Measurements from ENCODE around the gene MDK. TPM values are rescaled to one million over a fixed set of nuclear protein-coding genes. Genes with fewer than 3 reads are reported as not detected.

MDK gene
- total and polyA plus RNA-seq, 2 of the 13 experiments (the other 11 are each of a cell fraction or from before 2014, with no cell fraction given) = 312 to 407 TPM

DNA sequence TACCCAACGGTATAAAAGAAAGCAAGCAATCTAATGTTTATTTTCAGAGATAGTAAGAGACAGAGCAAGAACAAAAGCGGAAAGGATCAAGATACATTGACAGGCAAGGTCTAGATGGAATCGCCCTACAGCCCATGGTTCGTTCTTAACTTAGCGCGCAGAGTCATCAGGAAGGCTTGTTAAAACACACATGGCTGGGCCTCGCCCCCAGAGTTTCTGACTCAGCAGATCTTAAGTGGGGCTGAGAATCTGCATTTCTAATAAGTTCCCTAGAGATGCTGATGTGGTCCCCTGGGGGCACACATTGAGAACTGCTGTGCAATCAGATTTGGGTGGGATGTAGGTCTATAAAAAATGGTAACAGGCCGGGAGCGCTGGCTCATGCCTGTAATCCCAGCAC, 45.9 kb downstream of the MDK start:
- 97% methylated on average over 8 of the region's 9 CpGs for WGBS (ENCODE audit: low lambda C conversion rate)
- no peaks in the 10 kb centered on the region for H4K20me1 ChIP-seq (ENCODE audit: insufficient read depth, low read length)
- ChIA-PET CTCF (ENCODE audit: low intra/inter-chr PET ratio, low total read pairs) (no interaction called here), POLR2A (no interaction called here)
- H3K4me2 ChIP-seq (ENCODE audit: low read depth, low read length) = no peak overlapping the region
- intact Hi-C loops (cut with micrococcal nuclease; ENCODE audit: unreplicated experiment) = no loop called here
- H3K9me3 ChIP-seq (ENCODE audit: low read length) = no peaks in the 10 kb centered on the region
- H3K9ac ChIP-seq (ENCODE audit: insufficient read depth, low read depth, low read length) = no peak overlapping the region
- ATAC-seq = no peak
- FAIRE-seq = no peak
- no peaks in the 10 kb centered on the region for H3K4me1 ChIP-seq (ENCODE audit: insufficient read depth, low read length)
- H3K27me3 ChIP-seq (ENCODE audit: control insufficient read depth in 1 of 2, insufficient read depth in 2 of 2, low read length in 2 of 2) = no peaks in the 10 kb centered on the region
- in situ Hi-C loops (cut with HindIII; ENCODE audit: extremely low pct_ligation_motif_present, low pct_unique_long_range_greater_than_20kb) = no loop called here
- H3K4me3 ChIP-seq (replicated peaks in 1 of 3; ENCODE audit: insufficient read depth in 1 of 3, low read depth in 2 of 3, low read length in 3 of 3) = no peak overlapping the region
- H3K79me2 ChIP-seq (ENCODE audit: insufficient read depth, low read length) = no peaks in the 10 kb centered on the region
- no TSS peak for BruUV-seq (replicated peaks)
- H3K36me3 ChIP-seq (replicated peaks in 1 of 2; ENCODE audit: control insufficient read depth in 1 of 2, insufficient read depth in 2 of 2, low read length in 2 of 2) = peaks cover 26 to 56% of the 10 kb centered on the region in 2 experiments; a peak in 4 of 5 replicates
- no peak for DNase-seq (ENCODE audit: low spot score)
- no peak overlapping the region for H2AFZ ChIP-seq (ENCODE audit: low read length)
- H3K27ac ChIP-seq (ENCODE audit: extremely low read length, insufficient read depth, low read length) = no peak overlapping the region
- TF ChIP-seq MIER2 (CRISPR knock-in tag; IDR thresholded peaks at IDR 0.05) (no peak), ZFAT (CRISPR knock-in tag; conservative IDR thresholded peaks at IDR 0.05) (no peak), FIP1L1 (IDR thresholded peaks at IDR 0.05; ENCODE audit: borderline replicate concordance, insufficient read depth, low read depth, low read length) (no peak), ZNF740 (CRISPR knock-in tag; IDR thresholded peaks at IDR 0.05) (no peak), NFIC (IDR thresholded peaks at IDR 0.05; ENCODE audit: low read length) (no peak), DMTF1 (CRISPR knock-in tag; IDR thresholded peaks at IDR 0.05) (no peak), ZNF383 (CRISPR knock-in tag; IDR thresholded peaks at IDR 0.05; ENCODE audit: borderline replicate concordance) (no peak), BRD4 (CRISPR knock-in tag; IDR thresholded peaks at IDR 0.05) (no peak), MAFF (IDR thresholded peaks at IDR 0.05; ENCODE audit: low read depth, low read length) (peak; percentile 46), BCL6 (CRISPR knock-in tag; IDR thresholded peaks at IDR 0.05) (no peak), NBN (conservative IDR thresholded peaks at IDR 0.05) (no peak), ATF7 (IDR thresholded peaks at IDR 0.05) (no peak), ATF7 (CRISPR knock-in tag; IDR thresholded peaks at IDR 0.05) (no peak), ZNF550 (CRISPR knock-in tag; IDR thresholded peaks at IDR 0.05; ENCODE audit: borderline replicate concordance) (no peak), THAP7 (CRISPR knock-in tag; IDR thresholded peaks at IDR 0.05) (no peak), ZNF34 (CRISPR knock-in tag; IDR thresholded peaks at IDR 0.05; ENCODE audit: borderline replicate concordance) (no peak), RBM22 (optimal IDR thresholded peaks at IDR 0.05; ENCODE audit: low read length) (peak; percentile 34), MAFK (conservative IDR thresholded peaks at IDR 0.05 in 1 of 2, IDR thresholded peaks at IDR 0.05 in 1 of 2; ENCODE audit: low read length in 2 of 2) (peak; percentile 46 to 67; a peak in 3 of 4 replicates), ZBTB7B (CRISPR knock-in tag; IDR thresholded peaks at IDR 0.05) (no peak)
- TF ChIP-seq, protein P1, sequence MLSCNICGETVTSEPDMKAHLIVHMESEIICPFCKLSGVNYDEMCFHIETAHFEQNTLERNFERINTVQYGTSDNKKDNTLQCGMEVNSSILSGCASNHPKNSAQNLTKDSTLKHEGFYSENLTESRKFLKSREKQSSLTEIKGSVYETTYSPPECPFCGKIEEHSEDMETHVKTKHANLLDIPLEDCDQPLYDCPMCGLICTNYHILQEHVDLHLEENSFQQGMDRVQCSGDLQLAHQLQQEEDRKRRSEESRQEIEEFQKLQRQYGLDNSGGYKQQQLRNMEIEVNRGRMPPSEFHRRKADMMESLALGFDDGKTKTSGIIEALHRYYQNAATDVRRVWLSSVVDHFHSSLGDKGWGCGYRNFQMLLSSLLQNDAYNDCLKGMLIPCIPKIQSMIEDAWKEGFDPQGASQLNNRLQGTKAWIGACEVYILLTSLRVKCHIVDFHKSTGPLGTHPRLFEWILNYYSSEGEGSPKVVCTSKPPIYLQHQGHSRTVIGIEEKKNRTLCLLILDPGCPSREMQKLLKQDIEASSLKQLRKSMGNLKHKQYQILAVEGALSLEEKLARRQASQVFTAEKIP (CRISPR knock-in tag; IDR thresholded peaks at IDR 0.05; ENCODE audit: borderline replicate concordance) = no peak

Data from HepG2 (cell line).